ENCODE data around the gene HDGFL2.
"Not testable (repeated sequence)": the region's sequence is repeated elsewhere in the genome, so short reads cannot be mapped to it uniquely, and the experiment has no call there.

HDGFL2 gene

DNA sequence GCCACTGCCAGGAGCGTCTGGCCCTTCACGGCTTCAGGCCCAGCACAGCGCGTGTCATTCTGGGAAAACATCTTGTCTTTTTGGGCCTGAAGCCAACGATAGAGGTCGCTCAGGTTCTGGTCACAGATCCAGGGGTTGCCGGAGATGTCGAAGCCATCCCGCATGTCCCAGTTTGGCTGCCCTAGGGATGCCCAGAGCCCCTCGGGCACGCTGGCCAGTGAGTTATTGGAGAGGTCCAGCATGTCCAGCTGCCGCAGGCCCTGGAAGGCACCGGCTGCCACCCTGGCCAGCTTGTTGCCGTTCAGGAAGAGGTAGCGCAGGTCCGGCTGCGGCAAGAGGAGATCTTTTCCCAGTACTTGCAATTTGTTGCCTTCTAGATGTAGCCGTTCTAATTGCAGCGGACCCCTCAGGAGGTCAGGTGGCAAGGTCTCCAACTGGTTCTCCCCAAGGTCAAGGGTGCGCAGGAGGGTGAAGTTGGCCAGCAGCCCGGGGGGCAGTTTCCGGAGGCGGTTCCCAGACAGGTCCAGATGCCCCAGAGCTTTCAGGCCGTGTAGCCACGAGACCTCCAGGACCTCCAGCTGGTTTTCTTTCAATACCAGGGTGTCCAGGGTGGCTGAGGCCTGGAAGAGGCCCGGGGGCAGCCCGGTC, 66.0 kb downstream of the HDGFL2 start:
- DNase-seq, result no peak

DNA sequence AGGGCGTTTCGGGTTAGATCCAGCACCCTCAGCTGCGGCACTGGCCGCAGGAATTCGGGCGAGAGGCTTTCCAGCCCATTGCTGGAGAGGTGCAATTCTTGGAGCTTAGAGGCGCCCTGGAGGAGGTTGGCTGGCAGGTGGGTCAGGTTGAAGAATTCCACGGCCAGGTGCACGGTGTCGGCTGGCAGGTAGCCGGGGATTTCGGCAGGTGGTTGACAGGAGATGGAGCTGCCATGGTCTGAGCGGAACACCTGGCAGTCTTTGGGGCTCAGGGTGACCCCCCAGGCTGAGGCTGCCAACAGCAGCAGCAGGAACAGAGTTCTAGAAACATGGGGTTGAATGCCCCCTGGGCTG, 66.5 kb downstream of the HDGFL2 start:
- no peak for DNase-seq

DNA sequence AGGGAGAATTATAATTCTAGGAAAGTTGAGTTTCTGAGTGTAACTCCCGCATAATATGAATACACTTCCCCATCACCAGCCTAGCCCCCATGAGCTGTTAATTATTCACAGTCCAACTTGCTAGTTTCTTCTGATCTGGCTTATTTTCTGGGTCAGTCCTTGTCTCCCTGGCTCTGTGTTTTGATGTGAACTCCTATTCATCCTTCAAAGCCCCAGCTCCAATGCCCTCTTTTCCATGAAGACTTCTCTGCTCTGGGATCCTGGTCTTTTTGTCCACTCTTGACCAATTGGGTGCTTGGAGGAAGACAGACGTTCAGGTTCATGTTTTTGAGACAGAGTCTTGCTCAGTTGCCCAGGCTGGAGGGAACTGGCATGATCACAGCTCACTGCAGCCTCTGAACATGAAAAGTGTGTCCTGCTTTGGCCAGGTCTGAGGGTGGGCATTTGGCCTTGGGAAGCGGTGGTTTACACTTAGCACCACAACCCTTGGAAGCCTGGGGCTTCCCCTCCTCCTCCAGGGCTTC, 67.1 kb downstream of the HDGFL2 start:
- no peak for DNase-seq

DNA sequence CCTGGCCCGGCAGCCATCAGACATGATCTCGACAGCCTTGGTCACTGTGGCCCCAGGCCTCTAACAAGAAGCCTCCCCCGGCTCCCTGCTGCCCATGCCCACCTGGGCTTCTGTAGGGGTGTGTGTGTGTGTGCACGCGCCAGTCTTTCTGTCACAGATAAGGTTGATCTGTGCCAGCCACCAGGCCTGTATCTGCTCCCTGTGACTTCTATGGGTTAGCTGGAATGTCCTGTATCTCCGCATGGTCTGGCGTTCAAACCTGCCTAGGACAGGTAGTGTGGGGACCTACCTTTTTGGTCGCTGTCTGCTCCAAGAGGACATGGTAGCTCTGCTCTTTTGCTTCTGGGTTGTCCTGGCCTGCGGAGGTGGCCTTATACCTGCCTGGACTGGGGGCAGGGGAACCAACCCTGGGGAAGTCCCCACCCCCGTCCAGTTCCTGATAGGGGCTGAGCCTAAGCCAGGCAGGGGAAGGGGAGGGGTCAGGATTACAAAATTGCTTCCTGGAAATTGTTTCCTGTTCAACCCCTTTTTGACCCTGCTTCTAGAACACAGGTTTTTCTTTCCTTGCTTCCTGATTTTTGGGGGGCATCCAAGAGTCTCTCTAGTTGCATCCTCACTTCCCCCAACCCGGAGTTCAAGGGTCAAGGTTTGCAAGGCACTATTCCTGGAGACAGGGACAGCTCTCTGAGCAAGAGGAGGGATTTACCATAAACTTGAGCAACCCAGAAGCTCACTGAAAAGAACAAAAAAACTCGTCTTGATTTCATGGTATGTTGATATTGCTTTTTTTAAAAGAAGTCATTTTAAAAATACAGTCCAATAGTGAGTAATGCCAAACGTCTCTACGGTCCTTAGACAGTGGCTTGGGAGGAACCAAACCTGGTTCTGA, 67.8 kb downstream of the HDGFL2 start, which contains the start of gene LRG1:
TSS of gene LRG1 (minus strand) at position 344 of the 889 bp plus-strand sequence. CDS start at position 321, 23 bp downstream.
- DNase-seq, result no peak

DNA sequence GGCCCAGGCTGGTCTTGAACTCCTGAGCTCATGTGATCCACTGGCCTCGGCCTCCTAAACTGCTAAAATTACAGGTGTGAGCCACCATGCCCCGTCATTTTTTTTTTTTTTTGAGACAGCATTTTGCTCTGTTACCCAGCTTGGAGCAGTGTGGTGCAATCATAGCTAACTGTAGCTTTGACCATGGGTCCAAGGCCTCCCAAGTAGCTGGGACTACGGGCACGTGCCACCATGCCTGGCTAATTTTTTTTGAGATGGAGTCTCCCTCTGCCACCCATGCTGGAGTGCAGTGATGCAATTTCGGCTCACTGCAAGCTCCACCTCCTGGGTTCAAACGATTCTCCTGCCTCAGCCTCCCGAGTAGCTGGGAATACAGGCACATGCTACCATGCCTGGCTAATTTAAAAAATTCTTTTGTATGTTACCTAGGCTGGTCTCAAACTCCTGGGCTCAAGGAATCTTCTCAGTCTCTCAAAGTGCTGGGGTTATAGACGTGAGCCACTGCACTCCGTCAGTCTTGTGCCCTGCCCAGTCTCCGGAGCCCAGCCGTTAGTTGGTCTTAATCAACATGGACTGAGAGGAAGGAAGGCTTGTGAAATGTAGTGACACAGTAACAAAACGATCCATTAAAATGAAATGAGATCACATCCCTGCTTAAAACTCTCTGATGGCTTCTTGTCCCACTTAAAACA, 69.2 kb downstream of the HDGFL2 start:
- no peak for DNase-seq

DNA sequence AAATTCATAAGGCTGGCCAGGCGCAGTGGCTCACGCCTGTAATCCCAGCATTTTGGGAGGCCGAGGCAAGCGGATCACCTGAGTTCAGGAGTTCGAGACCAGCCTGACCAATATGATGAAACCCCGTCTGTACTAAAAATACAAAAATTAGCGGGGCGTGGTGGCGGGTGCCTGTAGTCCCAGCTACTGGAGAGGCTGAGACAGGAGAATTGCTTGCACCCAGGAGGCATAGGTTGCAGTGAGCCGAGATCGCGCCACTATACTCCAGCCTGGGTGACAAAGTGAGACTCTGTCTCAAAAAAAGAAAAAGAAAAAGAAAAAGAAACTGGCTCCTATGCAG, 69.7 kb downstream of the HDGFL2 start:
- not testable (repeated sequence) for DNase-seq

DNA sequence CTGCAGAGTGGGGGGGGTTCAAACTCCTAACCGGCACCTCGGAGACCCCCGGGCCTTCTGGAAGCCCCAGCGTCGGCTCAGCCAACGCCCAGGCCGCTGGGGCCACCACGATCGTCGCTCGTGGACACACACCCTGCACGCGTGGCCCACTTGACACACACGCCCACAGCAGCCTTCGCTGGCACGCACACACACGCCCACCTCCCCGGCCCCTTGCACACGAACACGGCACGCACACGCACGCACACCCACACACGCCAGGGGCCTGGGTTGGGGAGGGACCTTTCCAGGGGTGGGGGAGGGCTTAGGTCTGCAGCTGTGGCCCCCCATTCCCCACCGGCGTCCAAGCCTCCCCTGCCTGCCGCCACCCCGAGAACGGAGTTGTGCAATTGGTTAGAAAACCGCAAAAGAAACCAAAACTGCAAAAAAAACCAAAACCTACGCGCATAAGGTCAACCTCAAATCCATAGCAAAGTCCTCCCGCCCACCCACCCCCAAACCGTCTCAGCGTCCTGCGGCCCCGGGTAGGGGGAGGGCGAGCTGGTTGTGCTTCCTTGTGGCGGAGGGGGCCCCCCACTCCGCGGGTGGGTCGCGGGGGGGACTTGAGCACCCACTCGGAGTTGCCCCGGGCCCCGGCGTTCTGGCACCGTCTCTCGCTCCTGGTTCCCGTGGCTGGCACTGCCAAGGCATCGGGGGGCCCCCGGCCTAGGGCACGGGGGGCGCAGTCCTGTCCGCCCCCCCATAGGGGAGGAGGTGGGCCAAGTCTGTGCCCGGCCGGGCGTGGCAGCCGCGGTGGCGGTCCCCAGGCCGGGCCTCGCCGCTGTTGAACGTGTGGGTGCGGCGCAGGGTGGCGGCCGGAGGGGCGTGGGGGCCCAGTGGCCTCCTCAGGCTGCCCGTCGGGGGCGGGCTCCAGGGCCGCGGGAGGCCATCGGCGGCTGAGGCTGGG, 71.1 kb downstream of the HDGFL2 start:
- no peak for DNase-seq

DNA sequence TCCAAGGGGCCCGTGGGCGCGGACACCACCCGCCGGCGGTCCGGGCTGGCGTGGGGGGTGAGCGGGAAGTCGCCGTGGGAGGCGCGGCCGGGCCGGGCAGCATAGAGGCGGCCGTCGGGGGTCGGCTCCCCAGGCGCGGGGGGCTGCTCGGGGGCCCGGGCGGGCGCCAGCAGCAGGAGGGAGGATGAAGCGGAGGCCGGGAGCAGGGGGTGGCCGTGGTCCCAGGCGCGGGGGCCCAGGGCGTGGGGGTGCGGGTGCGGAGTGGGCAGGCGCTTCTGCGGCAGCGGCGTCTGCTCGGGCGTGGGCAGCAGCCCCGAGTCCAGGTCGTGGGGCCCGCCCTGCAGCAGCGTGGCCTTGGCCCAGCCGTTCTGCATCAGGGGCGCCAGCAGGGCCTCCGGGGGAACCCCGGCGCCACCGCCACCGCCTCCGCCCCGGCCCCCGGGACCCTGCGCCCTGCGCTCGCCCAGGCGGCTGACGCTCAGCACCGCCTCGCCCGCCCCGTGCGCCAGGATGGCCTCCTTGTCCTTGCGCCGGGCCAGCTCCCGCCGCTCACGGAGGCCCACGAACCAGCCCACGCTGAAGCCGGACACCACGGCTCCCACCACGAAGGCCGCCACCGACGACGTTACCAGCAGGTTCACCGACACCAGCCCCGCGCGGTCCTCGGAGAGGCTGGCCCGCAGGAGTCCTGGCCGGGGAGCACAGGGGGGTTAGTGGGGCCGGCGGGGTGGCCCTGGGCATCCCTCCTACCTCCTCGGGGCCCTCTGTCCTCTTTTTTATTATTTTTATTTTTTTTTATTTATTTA, 71.9 kb downstream of the HDGFL2 start:
- DNase-seq, result no peak

DNA sequence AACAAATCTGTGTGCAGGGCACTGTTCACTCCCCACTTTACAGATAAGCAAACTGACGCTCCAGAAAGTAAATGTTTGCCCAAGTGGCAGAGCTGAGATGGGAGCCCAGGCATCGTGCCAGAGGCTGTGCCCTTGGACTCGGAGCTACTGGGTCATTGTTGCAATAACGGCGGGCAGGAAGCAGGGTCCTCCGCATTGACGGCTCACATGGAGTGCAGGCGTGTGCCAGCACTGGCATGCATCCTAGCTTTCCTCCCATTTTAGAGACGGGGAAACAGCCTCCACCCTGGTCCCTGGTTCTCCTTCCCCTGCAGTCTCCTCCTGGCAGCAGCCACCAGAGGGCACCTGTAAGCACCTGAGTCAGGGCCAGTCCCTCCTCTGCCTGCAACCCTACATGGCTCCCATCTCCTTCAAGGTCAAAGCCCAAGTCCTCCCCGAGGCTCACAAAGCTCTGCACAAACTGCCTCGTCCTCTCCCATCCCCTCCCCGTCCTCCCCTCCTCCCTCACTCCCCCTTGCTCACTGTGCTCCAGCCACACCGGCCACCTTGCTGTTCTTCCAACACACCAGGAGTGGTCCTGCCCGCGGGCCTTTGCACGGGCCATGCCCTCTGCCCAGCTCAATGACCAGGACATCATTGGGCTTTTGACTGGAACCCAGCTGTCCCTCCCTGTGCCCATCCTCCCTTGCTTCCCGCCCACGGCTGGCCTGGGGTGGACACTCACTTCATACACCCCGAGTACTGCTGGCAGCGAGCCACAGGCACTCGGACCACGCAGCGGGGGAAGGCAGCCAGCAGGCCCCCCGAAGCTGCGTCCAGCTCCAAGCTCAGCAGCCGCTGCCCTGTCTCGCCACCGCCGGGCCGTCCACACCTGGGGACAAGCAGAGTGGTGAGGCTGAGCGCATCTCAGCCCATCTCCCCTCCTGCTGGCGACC, 75.5 kb downstream of the HDGFL2 start:
- DNase-seq, result no peak

DNA sequence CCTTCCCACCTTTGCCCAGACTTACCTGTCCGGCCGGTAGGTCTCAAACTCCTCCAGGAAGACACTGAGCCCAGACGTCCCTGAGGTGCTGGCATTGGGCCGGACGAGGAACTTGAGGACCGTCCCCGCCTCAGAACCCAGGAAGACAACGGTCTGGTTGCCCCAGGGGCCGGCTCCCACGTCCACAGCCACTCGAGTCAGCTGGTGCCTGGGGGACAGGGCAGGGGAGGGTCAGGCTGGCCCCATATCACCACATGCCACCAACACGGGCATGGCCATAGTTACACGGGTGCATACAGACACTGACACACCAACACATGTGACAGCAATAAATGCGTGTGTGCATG, 76.1 kb downstream of the HDGFL2 start:
- DNase-seq, result no peak

DNA sequence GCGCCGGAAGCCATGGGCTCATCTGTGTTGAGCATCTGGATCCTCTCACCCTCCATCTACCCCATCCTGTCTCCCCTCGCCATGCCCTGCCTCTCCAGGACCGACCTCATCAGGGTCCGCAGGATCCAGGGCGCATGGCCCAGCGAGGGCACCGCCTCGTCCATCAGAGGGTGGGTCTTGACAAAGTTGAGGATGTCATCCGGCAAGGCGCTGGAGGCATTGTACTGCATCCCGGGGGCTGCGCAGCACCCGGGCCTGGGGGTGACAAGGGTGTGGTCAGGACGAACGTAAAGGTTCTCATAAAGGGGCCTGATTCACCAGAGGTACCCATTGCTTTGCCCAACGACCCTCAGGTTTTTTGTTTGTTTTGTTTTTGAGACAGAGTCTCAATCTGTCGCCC, 77.9 kb downstream of the HDGFL2 start:
- no peak for DNase-seq

DNA sequence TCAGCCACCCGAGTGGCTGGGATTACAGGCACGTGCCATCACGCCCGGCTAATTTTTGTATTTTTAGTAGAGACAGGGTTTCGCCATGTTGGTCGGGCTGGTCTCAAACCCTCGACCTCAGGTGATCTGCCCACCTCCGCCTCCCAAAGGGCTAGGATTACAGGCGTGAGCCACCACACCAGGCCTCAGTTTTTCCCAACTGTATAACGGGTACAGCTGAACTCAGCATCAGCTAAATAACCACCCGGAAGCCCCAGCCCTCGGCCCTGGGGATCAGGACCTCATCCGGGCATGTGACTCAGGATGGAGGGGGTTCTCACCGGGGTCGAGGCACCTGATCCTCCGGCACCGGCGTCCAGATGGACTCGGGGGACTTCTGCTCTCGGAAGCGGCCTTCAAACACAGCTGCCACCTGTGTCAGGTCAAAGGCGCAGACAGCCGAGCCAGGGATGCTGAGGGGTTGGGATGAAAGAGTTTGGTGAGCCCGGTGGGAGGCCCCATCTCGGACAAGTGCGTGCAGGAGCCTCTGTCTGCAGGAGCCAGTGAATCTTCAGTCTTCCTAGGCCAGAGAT, 78.5 kb downstream of the HDGFL2 start:
- no peak for DNase-seq

Measured in cerebellar nuclear complex (tissue), 1 donor.